GM10266 (cell line): ENCODE measurements around the gene RTN4RL2.

ENCODE experiments used
- DNase-seq: peaks from one replicate; pipeline ENCODE4 v3.0.0; 2012; ENCODE audit errors: extremely low spot score
- TF ChIP-seq, protein P1 (sequence below): IDR thresholded peaks from 2 replicates; pipeline ENCODE4 v1.5.1; 2012; ENCODE audit warnings: mild to moderate bottlenecking, low read depth; ENCODE audit not compliant: control insufficient read depth, insufficient read depth; ENCODE audit errors: missing control alignments

RTN4RL2 gene

DNA sequence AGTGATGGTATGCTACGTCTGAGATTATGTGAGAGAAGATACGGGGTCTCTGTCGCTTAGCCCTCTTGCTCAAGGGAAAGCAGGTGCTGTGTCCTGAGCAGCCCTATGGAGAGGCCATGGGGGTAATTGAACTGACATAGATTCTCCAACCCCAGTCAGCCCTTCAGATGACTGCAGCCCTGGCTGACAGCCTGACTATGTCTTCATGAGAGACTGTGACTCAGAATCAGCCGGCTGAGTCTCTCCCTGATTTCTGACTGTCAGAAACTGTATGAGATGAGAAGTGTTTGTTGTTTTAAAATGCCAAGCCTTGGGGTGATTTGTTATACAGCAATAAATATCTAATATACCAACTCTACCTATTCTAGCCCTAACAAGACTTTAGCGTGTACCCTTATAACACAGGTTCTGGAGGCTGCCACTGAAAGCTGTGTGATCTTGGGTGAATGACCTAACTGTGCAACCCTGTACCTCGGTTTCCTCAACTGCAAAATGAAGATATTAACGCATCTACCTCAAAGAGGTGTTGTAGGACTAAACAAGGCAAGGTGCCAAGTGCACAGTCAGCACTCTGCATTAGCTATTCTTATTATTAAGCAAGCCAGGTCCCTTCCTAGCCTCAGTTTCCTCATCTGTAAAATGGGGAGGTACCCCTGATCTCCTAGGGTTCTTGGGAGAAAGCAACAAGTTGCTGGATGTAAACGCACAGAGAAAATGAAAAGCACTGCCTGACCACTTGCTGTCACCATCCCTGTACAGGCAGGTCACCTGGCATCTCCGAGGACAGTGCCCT is 30.3 kb downstream of the RTN4RL2 start:
- DNase-seq, result no peak
- TF ChIP-seq, protein P1, sequence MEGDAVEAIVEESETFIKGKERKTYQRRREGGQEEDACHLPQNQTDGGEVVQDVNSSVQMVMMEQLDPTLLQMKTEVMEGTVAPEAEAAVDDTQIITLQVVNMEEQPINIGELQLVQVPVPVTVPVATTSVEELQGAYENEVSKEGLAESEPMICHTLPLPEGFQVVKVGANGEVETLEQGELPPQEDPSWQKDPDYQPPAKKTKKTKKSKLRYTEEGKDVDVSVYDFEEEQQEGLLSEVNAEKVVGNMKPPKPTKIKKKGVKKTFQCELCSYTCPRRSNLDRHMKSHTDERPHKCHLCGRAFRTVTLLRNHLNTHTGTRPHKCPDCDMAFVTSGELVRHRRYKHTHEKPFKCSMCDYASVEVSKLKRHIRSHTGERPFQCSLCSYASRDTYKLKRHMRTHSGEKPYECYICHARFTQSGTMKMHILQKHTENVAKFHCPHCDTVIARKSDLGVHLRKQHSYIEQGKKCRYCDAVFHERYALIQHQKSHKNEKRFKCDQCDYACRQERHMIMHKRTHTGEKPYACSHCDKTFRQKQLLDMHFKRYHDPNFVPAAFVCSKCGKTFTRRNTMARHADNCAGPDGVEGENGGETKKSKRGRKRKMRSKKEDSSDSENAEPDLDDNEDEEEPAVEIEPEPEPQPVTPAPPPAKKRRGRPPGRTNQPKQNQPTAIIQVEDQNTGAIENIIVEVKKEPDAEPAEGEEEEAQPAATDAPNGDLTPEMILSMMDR, result no peak

DNA sequence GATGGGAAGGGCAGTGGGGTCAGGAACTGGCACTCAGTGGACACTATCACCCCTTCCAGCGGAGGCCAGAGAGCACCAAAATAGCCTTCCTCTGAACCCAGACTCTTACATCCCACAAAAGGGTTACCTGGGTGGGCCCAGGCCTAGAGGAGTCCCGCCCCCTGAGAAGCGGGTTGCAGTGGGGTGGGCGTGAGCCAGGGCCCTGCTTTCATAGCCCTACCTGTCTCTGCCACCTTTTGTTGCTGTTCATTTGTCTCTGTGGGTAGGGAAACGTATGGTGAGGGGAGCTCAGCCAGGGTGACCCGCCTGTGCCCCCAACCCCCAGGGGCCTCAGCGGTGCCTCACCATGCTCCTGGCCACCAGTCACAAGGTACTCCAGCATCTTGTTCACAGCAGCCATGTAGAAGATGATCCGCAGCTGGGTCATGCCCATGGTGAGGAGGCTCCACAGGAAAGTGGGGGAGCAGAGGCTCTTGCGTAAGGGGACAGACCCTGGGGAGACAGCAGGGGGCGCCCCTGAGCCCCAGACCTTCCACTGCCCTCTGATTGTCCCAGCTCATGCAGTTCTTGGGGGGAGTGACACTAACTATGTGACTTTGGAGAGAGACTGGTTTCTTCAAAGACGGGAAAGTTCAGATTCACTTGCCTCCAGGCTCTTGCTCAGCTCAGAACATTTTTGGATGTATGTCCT is 31.2 kb downstream of the RTN4RL2 start:
- TF ChIP-seq, protein P1, result peak; percentile 60
- DNase-seq, result peak; percentile 61

DNA sequence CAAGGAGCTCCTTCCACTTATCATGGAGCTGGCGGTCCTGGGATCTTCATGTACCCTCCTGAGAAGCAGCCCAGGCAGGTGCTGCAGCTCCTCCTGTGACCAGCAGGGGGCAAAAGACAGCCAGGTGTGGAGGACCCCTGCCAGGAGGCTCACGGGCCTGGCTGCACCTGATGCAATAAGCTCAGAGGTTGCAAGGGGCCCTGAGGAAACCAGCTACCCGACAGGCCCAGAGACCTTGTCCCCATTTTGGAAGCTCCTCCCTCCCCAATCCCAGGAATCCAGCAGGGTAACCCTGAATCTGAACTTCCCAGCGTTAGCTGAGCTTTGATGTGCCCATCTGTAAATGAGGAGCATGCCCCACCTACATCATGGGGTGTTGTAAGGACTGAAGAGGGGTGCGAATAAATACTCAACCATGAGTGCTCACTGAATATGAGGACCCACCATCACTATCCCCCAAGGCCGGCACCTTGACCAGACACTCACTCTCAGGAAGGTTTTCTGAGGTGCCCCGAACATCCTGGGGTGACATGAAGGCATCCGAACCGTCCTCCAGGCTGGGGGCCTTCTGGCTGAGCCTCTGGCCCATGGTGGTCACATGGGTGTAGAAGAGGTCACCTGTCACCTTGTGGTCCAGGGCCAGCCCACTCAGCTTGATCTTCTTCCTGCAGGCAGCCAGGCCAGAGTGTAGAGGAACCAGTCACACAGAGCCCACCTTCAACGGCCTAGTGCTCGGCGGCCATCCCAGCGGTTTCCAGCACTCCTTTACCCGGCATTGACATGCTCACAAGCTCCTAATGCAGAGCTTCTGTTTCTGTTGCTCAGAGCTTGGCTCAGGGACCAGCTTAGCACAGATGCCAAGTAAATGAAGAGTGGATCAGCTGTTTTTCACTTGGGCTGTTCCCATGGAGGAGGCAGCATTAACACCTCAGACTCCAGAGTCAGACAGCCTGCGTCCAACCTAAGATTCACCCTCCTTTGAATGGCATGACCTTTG is 33.5 kb downstream of the RTN4RL2 start:
- peak; percentile 79 for DNase-seq
- TF ChIP-seq, protein P1, result peak; percentile 95

DNA sequence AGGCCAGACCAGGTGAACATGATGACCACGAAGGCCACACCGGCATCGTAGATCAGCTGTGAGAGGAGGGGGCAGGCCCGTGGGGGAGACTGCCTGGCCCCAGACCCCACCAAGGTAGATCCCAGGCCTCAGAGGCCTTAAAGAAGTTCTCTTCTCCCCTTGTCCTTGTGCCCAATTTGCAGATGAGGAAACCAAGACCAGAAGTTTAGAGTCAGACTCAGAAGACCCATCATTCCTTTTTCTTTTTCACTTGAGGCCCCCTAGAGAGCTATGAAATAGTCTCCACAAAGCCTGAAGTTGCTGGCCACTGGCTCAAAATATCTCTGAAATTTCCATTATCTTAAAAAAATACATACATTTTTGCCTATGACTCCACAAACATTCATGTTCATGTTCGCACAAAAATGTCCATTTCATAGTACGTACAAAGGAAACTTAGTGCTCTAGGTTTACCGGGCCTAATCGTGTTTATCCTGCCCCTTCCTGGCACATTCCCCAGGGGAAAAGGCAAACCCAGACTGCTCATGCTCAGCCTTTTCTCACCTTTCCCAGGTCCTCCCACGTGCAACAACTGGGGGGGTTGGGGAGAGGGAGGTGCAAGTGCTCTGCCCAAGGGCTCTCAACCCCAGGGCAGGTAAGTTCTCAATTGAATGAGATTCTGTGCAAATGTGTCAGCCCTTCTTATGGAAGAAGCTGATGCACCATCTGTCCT is 35.9 kb downstream of the RTN4RL2 start:
- DNase-seq, result no peak
- TF ChIP-seq, protein P1, result no peak

DNA sequence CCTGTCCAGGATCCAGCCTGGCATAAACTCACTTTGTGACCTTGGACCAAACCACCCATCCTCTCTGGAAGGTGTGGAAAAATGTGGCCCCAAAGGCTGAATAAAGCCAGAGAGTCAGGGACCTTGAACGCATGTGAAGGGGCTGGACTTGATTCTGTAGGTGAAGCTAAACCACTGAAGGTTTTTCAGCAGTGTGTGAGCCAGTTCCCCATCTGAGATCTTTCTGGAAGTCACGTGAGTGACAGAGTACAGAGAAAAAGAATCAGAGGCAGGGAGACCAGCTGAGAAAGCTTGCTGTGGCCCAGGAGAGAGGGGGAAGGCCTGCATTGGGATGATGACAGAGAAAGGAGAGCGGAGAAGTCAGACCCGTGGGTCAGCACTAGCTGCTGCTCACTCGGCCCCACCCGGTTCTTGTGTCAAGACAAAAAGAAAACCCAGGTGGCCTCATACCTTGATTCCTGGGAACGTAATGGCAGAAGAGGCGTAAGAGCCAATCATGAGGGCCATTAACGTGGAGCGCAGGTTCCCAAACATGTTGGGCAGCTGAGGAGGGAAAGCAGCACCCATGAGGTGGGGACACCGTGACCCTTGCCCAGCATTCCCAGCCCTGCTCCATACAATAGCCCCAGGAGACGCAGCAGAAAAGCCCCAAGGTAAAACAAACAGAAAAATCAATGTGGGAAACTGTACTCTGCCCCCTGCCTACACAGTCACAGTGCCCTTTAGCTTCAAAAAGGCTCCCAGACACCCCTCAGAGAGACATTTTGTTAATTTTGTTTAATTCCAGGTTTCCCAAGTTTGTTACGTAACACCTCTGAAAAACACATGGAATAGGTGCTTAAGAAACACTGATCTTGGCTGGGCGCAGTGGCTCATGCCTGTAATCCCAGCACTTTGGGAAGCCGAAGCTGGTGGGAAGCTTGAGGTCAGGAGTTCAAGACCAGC is 37.2 kb downstream of the RTN4RL2 start:
- no peak for DNase-seq
- TF ChIP-seq, protein P1, result no peak

DNA sequence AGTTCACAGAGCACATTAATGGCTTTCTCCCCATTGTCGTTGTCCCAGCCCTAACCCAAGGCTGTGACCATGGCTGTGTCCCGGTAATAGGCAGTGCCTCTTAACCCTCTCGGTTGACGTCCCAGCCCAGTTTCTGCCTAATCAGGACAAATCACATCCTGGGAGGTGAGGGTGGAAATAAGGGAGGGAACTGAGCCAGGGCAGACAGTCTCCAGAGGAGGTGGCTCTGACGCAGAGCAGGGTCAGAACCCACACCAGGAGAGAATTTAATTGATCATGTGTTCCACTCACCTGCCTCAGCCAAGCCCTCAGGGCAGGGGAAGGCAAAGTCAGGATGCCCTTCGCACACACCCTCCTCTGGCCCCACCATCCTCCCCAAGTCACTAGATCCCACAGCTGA is 38.2 kb downstream of the RTN4RL2 start:
- TF ChIP-seq, protein P1, result no peak

More for the DNA sequence above, 38.2 kb downstream of the RTN4RL2 start:
- DNase-seq, result no peak
